ENCODE measurements around the gene GEMIN8. TPM values are rescaled to one million over a fixed set of nuclear protein-coding genes. Genes with fewer than 3 reads are reported as not detected.

GEMIN8 gene
- 18.1 TPM for total RNA-seq

- peak; percentile 76 for DNase-seq
These were observed at the start of gene GEMIN8 for GRCh38 chrX:14029425-14030173. Gene GEMIN8 (minus strand): TSS chrX:14029892. CDS start chrX:14021478, 8,414 bp downstream.

GRCh38 chrX:14076639-14077038 is 46.9 kb upstream of the GEMIN8 start:
- DNase-seq = no peak

- DNase-seq = no peak
These were observed 43.9 kb upstream of the GEMIN8 start for GRCh38 chrX:14073556-14073955.

GRCh38 chrX:14073071-14073470 is 43.4 kb upstream of the GEMIN8 start:
- DNase-seq = no peak

- no peak for DNase-seq
These were observed 36.1 kb upstream of the GEMIN8 start for GRCh38 chrX:14065800-14066199.

GRCh38 chrX:14064626-14065432 is 35.1 kb upstream of the GEMIN8 start:
- DNase-seq = no peak

- DNase-seq = no peak
These were observed 32.8 kb upstream of the GEMIN8 start for GRCh38 chrX:14062524-14062923.

GRCh38 chrX:14056206-14056605 is 26.5 kb upstream of the GEMIN8 start:
- DNase-seq = no peak

- DNase-seq = no peak
These were observed 21.7 kb upstream of the GEMIN8 start for GRCh38 chrX:14051416-14051815.

- no peak for DNase-seq
These were observed 21.0 kb upstream of the GEMIN8 start for GRCh38 chrX:14050709-14051108.

- DNase-seq = no peak
These were observed 13.5 kb upstream of the GEMIN8 start for GRCh38 chrX:14043209-14043608.

- no peak for DNase-seq
These were observed 9.7 kb upstream of the GEMIN8 start for GRCh38 chrX:14039344-14039743.

- no peak for DNase-seq
These were observed 8.8 kb upstream of the GEMIN8 start for GRCh38 chrX:14038375-14039085.

GRCh38 chrX:14032406-14032805 is 2.7 kb upstream of the GEMIN8 start:
- no peak for DNase-seq

GRCh38 chrX:14030174-14030530 is 460 bp upstream of the GEMIN8 start:
- no peak for DNase-seq

GRCh38 chrX:14029039-14029424 is 660 bp downstream of the GEMIN8 start:
- DNase-seq = no peak

- DNase-seq = no peak
These were observed 1.2 kb downstream of the GEMIN8 start for GRCh38 chrX:14028473-14028872.

GRCh38 chrX:14027511-14028019 is 2.1 kb downstream of the GEMIN8 start:
- DNase-seq = no peak

GRCh38 chrX:14027036-14027435 is 2.7 kb downstream of the GEMIN8 start:
- peak; percentile 55 for DNase-seq

GRCh38 chrX:14026121-14026520 is 3.6 kb downstream of the GEMIN8 start:
- peak; percentile 38 for DNase-seq

GRCh38 chrX:14022019-14022418 is 7.7 kb downstream of the GEMIN8 start:
- DNase-seq = no peak

GRCh38 chrX:14017399-14017798 is 12.3 kb downstream of the GEMIN8 start:
- no peak for DNase-seq

- DNase-seq = no peak
These were observed 13.8 kb downstream of the GEMIN8 start for GRCh38 chrX:14015941-14016340.
